Activated gamma-delta T cell treated with Interleukin-2 at 50 U/mL for 16 hours (primary cell): ENCODE measurements around the gene SARDH.
A peak's percentile ranks its signal among the peaks of the same experiment; 100 is the strongest.

Source experiments
- DNase-seq: peaks from one replicate; pipeline ENCODE4 v3.0.0-alpha.2; 2020

The SARDH gene

DNA sequence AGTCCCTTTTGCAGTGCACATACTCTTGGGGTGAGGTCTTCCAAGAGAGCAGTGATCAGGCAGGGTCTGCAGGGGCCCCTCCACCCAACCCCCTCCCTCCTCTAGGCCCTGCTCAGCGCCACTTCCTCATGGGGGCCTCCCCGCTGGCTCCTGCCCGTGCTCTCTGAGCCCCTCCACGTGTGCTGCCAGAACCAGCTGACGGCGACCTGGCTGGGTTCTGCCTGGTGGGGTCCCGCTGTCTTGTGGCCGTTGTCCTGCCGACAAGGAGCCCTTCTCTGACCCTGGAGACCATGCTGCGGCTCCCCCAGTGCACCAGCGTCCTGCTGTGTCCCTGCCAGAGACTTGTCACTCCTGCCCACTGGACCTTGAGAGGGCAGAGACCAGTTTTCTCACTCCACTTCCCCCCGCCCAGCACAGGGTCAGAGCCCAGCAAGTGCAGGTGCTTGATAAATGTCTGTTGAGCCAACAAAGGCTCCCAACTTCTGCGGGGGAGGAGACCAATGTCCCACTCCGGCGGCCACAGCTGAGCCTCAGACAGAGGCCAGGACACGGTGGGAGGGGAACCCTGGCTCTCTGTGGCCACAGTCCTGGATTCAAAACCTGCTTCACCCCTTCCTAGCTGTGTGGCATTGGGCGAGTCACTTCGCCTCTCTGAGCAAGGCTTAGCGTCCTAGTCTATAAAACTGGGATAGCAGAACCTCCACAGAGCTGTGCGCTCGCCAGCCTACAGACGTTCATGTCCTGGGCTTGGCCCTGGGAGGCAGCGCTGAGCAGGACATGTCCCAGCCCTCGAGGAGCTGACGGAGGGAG is 24.8 kb downstream of the SARDH start:
- DNase-seq: no peak

DNA sequence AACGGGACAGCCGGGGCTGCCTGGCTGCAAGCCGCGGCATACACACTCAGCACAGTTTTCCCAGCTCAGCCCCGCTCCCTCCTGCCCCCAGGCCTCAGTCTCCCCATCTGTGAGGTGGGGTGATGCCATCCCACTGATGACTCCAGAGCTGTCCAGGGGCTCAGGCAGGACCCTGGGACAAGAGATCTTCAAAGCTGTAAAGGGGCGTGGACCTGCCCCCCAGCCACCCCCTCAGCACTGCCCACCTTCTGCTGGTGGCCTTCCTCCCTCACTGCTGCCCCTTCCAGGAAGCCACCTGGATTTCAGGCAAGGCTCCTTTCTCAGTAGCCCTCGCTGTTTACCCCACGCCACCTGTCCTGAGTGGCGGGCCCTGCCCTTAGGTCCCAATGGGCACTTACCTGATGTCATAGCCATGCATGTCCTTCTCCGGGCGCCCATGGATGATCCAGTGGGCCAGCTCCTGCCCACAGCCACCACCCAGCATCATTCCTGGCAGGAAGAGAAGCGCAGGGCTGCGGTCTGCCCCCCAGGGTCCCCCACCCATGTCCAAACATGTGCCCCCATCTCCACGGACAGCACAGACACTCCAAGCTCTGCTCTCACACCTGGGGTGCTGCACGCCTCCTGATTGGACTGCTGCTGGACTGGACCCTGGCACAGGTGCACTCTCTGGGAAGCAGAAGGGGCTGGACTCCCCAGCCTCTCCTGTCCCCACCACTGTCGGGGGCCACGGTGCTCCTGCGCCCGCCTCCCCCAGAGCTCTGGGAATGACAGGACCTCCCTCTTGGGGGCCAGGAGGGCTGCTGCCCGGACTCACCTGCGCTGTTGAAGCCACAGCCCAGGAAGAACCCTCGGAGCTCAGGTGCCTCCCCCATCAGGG is 25.7 kb downstream of the SARDH start:
- DNase-seq: no peak

DNA sequence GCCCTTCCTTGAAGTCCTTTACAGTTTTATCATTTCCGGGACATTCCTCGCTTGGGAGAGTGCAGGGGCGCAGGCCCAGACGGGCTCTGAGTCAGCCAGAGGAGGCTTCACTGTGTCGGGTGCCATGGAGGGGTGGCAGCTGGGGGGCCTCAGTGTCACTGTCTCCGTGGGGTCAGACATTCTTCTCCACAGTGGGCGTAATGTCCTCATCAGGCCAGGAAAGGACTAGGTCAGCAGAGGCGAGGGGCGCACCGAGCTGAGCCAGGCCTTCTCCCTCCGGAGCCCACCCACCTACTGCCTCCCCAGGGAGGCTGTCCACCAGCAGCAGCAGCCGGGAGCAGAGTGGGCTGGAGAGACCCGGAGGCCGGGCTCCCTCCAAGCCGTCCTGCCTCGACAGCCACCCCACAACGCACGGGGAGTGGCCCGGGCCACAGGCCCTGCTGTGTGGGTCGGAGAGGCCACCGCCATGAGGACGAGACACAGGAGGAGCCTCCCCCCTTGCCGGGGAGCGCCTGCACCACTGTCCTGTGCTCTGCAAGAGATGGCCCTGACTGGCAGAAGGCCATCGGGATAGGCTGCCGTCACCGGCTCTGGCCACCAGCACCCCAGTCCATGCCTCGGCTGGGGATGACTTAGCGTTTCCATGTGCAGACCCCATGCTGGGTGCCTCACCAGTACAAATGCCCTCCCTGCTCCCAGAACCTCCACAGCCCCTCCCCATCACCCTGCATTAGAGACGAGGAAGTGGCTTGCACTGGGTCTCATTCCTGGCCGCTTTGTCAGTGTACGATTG is 26.5 kb downstream of the SARDH start:
- no peak for DNase-seq

DNA sequence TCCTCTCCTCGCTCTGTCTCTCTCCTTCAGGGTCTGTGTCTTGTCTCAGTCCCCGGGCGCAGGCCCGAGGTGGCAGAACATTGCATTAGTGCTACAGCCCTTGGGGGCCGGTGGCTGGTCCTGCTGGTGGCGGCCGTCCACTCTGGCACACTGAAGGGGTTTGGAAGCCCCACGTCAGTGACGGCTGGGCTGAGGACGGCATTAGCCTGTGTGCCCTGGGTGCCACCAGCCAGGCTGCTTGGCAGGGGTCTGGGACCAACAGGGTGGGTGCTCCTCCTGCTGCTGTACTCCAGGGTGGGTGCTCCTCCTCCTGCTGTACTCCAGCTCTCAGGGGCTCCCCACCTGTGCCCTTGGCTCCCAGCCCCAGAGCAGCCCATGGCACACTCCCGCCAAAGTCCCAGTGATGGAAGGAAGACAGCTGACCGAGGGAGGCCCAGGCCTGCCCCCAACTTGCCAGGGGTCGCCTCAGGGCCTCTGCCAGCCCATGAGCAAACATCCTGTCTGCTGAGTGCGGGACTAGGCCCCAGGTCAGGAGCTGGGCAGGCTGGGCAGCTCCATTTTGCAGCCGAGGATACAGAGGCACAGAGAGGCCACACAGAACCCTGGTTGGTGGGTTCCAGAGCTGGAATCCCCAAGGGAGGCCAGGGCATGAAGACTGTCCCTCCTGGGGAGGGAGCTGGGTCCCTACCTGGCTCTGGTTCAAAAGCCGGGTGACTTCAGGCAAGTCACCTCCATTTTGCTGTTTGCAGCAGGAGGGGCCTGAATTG is 27.3 kb downstream of the SARDH start:
- DNase-seq: no peak

DNA sequence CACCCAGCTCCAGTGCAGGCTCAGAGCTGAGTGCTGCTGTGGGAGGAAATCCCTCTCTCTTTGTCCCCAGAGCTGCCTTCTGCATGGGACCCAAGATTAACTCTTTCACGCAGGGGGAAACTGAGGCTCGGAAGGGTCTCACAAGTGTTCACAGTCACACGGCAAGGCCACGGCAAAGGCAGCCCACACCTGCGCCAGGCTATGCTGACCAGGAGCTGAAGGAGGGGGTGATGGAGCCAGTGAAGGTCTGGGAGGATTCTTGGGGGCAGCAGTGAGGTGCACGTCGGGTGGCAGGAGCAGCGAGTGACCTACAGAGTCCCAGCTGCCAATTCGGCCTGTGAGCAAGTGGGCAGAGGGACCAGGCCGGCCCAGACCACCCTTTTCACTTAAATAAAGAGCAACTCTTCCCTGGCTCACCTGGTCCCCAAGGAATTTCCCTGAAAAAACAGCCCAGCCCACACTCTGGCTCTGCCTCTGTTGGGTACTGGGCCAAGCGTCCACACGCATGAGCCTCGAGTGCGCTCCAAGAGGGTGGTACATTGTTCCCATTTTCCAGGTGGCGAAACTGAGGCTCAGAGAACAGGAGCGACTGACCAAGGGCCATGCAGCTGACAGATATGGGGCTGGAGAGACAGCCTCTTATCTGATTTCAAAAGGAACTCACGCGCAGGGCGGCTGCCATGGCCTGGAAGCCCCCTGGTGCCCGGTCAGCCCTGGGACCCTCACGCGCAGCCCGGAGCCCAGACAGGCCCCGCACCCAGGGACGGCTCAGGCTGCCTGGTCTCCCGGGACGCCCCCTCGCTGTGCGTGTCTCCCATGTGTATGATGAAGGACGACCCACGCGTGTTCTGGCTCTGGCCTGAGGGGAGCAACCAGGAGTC is 28.2 kb downstream of the SARDH start:
- no peak for DNase-seq

DNA sequence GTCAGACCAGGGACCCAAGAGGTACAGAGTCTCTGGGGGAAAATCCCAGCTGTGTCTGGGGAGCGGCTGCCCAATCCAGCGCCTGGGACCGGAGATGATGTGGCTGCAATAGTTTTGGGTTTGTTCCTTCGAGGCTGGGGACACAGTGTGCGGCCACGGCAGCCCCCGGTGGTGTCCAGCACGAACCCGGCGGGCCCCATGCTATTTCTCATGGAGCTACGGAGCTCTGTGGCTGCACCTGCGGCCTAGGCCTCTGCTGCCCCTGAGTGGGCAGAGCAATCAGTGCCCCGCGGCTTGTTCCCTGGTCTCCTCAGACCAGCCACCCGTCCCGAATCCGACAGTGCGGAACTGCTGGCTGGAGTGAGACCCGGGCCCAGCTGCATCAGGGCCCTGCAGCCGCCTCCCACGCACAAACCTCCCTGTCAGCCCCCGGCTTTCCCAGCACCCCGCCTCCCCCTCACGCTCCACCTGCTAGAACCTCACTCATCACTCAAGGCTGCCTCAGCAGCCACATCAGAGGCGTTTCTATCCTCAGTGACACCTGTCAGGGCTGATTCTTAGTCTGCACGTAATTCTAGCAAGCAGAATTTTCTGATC is 29.0 kb downstream of the SARDH start:
- DNase-seq: peak; percentile 43

DNA sequence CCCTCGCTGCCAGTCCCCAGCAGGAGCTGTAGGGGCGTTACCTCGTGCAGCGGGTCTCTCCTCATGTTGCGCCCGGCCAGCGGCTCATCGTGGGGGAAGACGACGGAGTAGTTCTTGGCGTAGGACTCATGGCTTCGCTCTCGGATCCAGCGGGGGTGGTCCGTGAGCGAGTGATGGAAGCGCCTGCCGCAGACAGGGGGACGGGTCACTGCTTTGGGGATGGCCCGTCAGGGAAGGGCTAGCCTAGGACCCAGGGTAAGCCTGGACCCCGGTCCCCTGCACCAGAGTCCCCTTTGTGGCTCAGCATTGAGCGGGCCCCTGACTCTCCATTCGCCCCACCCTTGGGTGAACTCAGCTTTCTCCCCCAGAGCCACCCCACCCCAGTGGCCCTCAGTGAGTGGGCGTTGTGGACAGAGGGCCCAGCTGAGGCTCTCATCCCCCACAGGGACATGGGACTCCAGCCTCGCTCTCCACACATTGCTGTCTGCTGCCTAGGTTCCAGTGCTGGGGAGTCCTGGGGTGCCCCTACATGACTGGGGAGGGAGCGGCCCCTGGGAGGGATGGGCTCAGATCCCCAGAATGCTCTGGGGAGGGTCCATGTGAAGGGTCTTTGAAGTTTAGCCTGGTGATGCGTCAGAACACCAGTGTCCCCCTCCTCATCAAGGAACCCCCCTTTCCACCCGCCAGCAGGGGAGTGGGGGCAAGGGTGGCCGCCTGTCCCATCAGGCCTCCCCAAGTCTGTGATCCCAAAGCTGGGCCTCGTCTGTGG is 29.7 kb downstream of the SARDH start:
- DNase-seq: no peak

DNA sequence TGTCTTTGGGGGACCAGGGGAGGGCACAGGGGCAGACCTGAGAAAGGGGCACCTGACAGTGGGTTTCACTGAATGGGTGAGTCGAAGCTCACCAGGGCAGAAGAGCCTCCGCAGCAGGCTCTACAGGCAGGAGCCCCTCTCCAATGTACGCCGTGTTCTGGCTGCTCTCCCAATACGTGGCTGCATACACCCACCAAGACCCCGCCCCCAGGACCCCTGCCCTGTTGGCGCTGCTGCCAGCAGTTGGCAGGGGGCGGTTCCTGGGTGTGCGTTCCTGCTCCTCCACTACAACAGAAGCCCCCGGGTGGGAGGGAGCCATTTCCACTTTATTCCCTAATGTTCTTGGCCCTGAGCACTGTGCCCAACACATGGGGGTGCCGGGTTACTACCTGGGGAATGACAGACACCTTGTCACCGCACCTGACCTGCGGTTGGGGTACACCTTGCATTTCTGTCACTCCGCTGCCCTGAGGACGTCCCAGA is 30.3 kb downstream of the SARDH start:
- no peak for DNase-seq

DNA sequence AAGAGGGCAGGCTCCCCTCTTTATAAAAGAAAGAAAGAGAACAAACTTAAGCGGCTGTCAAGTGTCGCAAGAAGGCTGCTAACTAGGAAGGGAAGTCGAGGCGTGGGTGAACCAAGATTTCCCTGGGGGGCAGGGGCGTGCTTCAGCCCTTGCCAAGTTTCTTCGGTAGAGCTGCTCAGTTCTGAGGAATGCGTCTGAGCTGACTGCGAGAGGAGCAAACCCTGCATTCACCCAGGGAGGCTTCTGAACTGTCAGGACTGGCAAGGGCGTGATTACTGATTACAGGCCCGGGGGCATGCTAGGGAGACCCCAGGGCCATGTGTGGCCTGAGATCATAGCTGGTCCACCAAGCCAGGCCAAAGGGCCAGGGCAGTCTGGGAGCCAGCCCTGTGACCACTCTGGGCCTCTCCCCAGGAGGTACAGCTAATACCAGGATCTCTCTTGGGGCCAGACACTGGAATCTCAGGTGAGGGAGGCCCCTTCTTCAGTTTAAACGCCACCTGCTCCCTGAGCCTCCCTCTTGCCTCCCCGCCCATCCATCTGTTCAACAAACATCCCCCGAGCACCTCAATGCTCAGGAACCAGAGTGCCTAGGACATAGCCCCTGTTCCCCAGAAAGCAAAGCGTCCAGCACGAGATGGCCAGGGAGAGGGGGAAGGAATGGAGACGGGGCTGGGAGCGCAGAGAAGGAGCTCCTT is 30.9 kb downstream of the SARDH start:
- DNase-seq: no peak

DNA sequence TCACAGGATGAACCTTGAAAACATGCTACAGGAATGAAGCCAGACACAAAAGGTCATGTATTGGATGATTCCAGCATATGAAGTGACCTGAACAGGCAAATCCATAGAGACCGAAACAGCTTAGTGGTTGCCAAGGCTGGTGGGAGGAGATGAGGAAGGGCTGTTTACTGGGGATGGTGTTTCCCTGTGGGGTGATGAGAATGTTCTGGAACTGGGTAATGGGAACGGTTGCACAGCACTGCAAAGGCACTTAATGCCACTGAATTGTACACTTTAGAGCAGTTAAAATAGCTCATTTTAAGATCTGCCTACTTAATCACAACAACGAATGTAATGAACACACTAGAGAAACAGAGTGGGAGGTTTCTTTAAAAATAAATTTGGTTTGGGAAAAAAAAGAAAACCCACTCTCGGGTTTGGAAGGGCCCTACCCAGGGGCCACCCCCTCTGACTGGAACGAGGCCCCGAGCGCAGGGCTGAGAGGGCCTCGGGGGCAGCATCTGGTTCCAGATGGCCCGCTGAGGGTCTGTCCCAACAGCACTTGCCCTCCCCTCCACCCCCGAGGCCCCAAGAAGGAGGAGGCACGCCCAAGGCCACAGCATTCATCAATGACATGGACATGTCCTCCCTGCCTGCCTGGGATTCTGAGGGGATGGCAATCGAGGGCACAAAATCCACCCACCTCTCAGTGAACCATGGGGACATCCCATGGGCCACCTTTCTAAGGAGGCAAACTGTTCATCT is 31.7 kb downstream of the SARDH start:
- no peak for DNase-seq

DNA sequence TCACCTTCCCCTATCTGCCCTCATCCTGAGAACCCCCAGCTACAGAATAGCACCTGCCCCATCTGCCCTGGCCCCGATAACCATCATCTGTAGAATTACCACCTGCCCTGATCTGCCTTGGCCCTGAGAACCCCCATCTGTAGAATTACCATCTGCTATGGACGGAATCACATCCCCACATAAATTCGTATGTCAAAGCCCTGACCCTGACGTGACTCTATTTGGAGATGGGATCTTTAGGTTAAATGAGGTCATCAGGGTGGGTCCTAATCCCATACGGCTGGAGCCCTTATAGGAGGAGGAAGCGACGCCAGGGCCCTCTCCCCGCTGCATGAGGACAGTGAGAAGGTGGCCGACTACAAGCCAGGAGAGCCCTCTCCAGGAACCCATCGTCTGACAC is 32.6 kb downstream of the SARDH start:
- no peak for DNase-seq

DNA sequence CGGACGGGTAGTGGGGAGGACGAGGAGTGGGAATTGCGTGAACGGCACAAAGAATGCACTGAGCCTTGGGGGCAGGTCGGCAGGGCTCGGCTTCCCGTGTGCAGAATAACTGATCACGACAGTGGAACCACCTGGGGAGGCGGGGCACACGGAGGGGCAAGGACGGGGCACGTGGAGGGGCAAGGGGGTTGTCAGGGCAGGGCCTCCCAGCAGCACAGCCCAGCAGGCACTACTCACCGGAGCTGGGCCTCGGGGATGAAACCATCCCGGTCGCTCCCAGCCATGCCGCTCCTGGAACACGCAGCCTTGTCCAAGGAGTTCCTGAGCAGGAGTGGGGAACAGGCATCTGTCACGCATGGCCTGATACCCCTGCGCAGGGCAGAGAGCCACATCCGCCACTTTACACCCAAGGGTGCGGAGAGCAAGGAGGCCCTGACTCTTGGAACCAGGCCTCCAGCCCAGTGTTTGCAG is 33.4 kb downstream of the SARDH start:
- no peak for DNase-seq

DNA sequence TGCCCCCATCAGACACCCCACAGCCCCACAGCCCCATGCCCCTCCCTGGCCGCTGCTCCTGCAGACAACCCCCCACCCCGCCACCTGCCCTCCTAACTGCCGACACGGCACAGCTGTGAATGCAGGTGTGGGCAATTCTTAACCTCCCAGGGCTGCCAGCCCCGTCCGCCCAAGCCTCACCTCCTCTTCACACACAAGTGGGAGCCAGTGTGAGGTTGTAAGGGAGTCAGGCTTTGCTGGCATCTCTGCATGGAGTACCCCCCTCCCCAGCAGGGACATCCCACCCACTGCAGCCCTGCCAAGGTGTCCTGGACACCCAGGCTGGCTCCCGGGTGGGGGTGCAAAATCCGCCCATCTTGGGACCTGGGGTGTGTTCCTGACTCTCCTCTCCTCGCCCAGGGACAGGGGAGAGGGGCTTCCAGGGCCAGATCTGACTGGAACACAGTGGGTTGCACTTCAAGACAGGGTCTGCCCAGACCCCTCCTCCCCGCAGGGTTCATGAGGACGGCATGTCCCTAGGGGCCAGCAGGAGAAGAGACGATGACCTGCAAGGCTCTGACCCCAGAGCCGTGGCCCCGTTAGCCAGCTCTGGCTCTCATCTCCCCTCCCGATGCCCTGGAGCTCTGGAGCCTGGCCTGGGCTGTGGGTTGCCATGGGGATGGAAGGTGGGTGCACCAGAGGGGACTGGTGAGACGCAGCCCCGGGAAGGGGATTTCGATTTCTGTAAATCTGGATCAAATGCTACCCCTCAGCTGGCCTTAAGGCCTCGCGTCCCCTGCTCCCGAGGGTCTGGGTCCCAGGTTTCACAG is 34.4 kb downstream of the SARDH start:
- no peak for DNase-seq

DNA sequence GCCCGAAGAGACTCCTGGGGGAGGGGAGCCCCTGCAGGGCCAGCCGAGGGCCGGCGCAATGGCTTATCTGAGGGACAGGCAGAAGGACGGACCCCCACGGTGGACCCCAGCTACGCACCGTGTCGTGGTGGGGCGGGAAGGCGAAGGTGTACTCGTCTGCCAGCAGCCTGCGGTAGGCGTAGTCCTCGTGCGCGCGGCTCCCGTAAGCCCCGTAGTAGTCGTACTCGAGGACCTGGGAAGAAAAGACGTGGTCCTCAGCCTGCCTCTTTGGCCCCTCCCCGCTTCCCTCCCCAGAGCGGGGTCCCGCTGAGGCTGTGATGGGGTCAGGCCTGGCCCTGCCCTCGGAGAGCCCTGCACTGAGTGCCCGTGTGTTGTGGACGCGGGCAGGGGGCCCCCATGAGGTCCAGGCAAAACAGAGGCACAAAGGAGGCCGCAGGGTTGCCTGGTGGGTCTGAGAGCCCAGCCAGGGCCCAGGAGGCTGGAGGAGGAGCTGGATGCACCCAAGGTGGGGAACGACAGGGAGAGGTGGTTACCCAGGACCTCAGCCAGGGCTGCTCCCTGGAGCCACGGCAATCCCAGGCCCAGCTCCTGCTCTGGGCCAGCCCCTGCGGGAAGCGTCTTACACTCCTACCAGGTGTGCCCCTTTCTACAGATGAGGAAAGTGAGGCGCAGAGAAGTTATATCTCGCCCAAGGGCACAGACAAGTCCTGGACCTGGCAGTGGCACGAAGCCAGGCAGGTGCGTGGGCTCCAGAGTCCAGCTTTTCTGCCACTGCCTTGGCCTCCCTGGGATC is 35.2 kb downstream of the SARDH start:
- DNase-seq: no peak

DNA sequence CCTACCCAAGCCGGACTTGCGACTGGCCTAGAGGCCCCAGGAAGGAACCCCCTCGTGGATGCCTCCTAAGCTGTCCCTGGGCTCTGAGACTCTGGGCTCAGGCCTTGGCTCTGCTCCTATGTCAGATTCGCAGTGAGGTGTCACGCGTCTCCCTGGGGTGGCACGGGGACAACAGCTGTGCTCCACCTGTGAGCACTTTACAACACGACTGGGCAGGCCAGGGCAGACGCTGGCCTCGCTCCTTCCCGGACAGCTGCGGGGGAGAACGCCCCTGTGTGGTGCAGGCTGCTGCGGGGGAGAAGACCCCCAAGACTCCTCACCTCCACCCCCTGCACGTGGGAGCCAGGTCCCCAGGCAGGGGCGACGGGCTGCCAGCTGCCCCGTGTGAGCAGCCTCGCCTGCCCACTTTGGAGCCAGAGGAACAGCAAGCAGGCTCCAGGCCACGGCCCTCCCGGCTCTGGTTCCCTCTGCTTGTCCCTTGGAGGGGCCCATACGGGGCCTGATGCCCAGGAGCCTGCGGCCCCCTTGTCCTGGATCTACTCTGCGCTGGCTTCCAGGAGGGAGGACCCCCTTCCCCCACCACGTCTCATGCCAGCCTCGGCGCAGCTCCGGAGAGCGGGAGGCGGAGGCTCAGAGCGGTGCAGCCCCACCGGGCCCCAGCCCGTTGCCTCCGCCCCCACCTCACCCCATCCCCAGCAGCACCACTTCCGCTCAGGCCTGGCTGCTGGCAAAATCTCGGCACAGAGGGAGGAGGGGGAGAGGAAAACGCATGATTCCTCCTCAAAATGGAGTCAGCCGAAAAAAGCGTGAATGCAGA is 36.0 kb downstream of the SARDH start:
- peak; percentile 63 for DNase-seq
